Natural killer cell (primary cell): ENCODE measurements around the gene PPP1R14C. TPM values are rescaled to one million over a fixed set of nuclear protein-coding genes. Genes with fewer than 3 reads are reported as not detected.

Source experiments
- ATAC-seq, 3 donors: fragments of 150-1000 bp in 2 of 3; fragments of 200-7000 bp in 1 of 3; cut with Tn5 transposase; 1 replicate in 1 of 3; 2 replicates in 2 of 3; pipeline ENCODE4 v1.10.0; 2021; ENCODE audit warnings: mild to moderate bottlenecking in 2 of 3, moderate library complexity in 2 of 3
- DNase-seq, 2 donors: peaks; one replicate each; pipeline versions ENCODE4 v3.0.0 to v3.0.0-alpha.2; 2013 to 2021; ENCODE audit warnings: mixed read lengths in 1 of 2
- H3K27ac ChIP-seq: one replicate; pipeline ENCODE4 v1.5.1; 2013; ENCODE audit warnings: mild to moderate bottlenecking, low read length
- H3K27me3 ChIP-seq: one replicate; pipeline ENCODE4 v1.6.1; 2013; ENCODE audit warnings: low read length; ENCODE audit not compliant: control insufficient read depth, insufficient read depth
- H3K36me3 ChIP-seq: one replicate; pipeline ENCODE4 v1.6.1; 2013; ENCODE audit warnings: low read length; ENCODE audit not compliant: control insufficient read depth, insufficient read depth
- H3K4me1 ChIP-seq: one replicate; pipeline ENCODE4 v1.6.1; 2013; ENCODE audit warnings: low read length; ENCODE audit not compliant: control insufficient read depth, insufficient read depth
- H3K4me3 ChIP-seq: one replicate; pipeline ENCODE4 v1.5.1; 2013; ENCODE audit warnings: low read length
- H3K9me3 ChIP-seq: one replicate; pipeline ENCODE4 v1.6.1; 2013; ENCODE audit warnings: low read length; ENCODE audit not compliant: control insufficient read depth, insufficient read depth
- H3K27ac Mint-ChIP-seq, 2 donors: one replicate each; pipeline ENCODE4 v1.8.0; 2022; ENCODE audit warnings: mild to moderate bottlenecking in 2 of 2, mixed read lengths in 2 of 2, moderate library complexity in 1 of 2
- H3K27me3 Mint-ChIP-seq, 2 donors: one replicate each; pipeline ENCODE4 v1.8.0; 2022; ENCODE audit warnings: low read depth in 2 of 2, mixed read lengths in 2 of 2
- H3K36me3 Mint-ChIP-seq: one replicate; pipeline ENCODE4 v1.8.0; 2022; ENCODE audit warnings: mixed read lengths
- H3K4me1 Mint-ChIP-seq, 2 donors: one replicate each; pipeline ENCODE4 v1.8.0; 2022; ENCODE audit warnings: mixed read lengths in 2 of 2
- H3K4me3 Mint-ChIP-seq: one replicate; pipeline ENCODE4 v1.8.0; 2022; ENCODE audit warnings: mild to moderate bottlenecking, moderate library complexity, mixed read lengths
- H3K9me3 Mint-ChIP-seq, 2 donors: one replicate each; pipeline ENCODE4 v1.8.0; 2022; ENCODE audit warnings: mixed read lengths in 2 of 2
- CTCF ChIP-seq: fragments of 200-600 bp; IDR thresholded peaks from one replicate; pipeline ENCODE4 v1.8.0; 2022; ENCODE audit warnings: antibody characterized with exemption
- WGBS: methylation state at CpG from one replicate; pipeline ENCODE4 v1.1.7; 2013; ENCODE audit warnings: missing lambda C conversion rate; ENCODE audit not compliant: insufficient coverage; 5-methylcytosine and 5-hydroxymethylcytosine counted together
- intact Hi-C: fragments of 100-400 bp; cut with micrococcal nuclease; formaldehyde crosslinking; loops from one replicate; pipeline ENCODE4 v1.14.2; 2022
- total RNA-seq, 4 donors: library from RNA; stranded (reverse); fragments of 120-200 nt in 1 of 4; gene quantifications; one replicate each; pipeline versions ENCODE4 v1.2.3 to v1.2.4, GENCODE V29; 2013 to 2022

PPP1R14C gene
- total RNA-seq, 3 donors from 2014 or later (not counting 1 experiment from before 2014, with no cell fraction given): not detected

GRCh38 chr6:150236114-150236513 is 93.3 kb downstream of the PPP1R14C start:
- H3K27me3 Mint-ChIP-seq: peaks cover 7 to 11% of the 10 kb centered on the region in 2 donors
- Histone ChIP-seq H3K4me1 (peaks cover 12% of the 10 kb centered on the region), H3K27ac (no peak overlapping the region), H3K9me3 (no peaks in the 10 kb centered on the region), H3K36me3 (no peaks in the 10 kb centered on the region), H3K27me3 (no peaks in the 10 kb centered on the region), H3K4me3 (no peak overlapping the region)
- 94% methylated on average over 8 of the region's 8 CpGs for WGBS
- H3K4me1 Mint-ChIP-seq: peaks cover 9% of the 10 kb centered on the region in 2 donors
- ATAC-seq (no peak), DNase-seq (no peak)
- intact Hi-C loops: no loop called here
- H3K27ac Mint-ChIP-seq: no peak overlapping the region
- no peaks in the 10 kb centered on the region for H3K9me3 Mint-ChIP-seq
- no peak for TF ChIP-seq CTCF
- no peak overlapping the region for H3K4me3 Mint-ChIP-seq
- H3K36me3 Mint-ChIP-seq: no peaks in the 10 kb centered on the region

GRCh38 chr6:150236544-150236943 is 93.7 kb downstream of the PPP1R14C start:
- Histone ChIP-seq H3K9me3 (no peaks in the 10 kb centered on the region), H3K36me3 (no peaks in the 10 kb centered on the region), H3K27me3 (no peaks in the 10 kb centered on the region), H3K27ac (no peak overlapping the region), H3K4me1 (peaks cover 12% of the 10 kb centered on the region), H3K4me3 (no peak overlapping the region)
- intact Hi-C loops: no loop called here
- no peaks in the 10 kb centered on the region for H3K36me3 Mint-ChIP-seq
- H3K4me3 Mint-ChIP-seq: no peak overlapping the region
- H3K27ac Mint-ChIP-seq: no peak overlapping the region
- no peaks in the 10 kb centered on the region for H3K9me3 Mint-ChIP-seq
- H3K4me1 Mint-ChIP-seq: peaks cover 9% of the 10 kb centered on the region in 2 donors
- 88% methylated on average over 9 of the region's 9 CpGs for WGBS
- TF ChIP-seq CTCF: no peak
- no peak for DNase-seq
- H3K27me3 Mint-ChIP-seq: peaks cover 7 to 8% of the 10 kb centered on the region in 2 donors
- no peak for ATAC-seq

DNA sequence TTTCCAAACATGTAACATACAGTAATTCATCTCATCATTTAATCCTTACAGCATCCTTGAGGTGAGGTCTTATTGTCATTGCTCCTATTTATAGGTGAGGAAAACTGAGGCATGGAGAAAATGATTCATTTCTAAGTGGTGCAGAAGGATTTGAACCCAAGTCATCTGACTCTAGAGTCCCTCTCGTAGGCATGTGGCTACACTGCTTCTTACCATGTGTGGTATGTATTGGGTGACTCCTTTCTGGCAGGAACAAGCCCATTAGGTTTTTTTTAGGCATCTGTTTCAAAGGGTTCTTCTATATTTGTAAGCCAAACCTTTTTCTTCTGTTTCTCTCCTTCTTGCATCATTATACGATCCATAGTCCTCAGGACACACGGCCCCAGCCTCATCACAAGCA is 94.8 kb downstream of the PPP1R14C start:
- 98% methylated on average over 3 of the region's 3 CpGs for WGBS
- no peaks in the 10 kb centered on the region for H3K36me3 ChIP-seq
- Mint-ChIP-seq H3K9me3 (no peaks in the 10 kb centered on the region), H3K4me3 (no peak overlapping the region), H3K27me3 (peaks cover 7 to 8% of the 10 kb centered on the region in 2 donors), H3K27ac (no peak overlapping the region), H3K4me1 (peaks cover 5 to 9% of the 10 kb centered on the region in 2 donors), H3K36me3 (no peaks in the 10 kb centered on the region)
- H3K4me1 ChIP-seq: peaks cover 12% of the 10 kb centered on the region
- H3K27ac ChIP-seq: no peak overlapping the region
- no peak for TF ChIP-seq CTCF
- H3K4me3 ChIP-seq: no peak overlapping the region
- H3K27me3 ChIP-seq: no peaks in the 10 kb centered on the region
- no peaks in the 10 kb centered on the region for H3K9me3 ChIP-seq
- DNase-seq: no peak
- no peak for ATAC-seq
- intact Hi-C loops: no loop called here

GRCh38 chr6:150238336-150238741 is 95.5 kb downstream of the PPP1R14C start:
- DNase-seq (no peak), ATAC-seq (no peak)
- no peak overlapping the region for H3K27ac Mint-ChIP-seq
- intact Hi-C loops: no loop called here
- H3K36me3 Mint-ChIP-seq: no peaks in the 10 kb centered on the region
- Histone ChIP-seq H3K4me1 (peaks cover 12% of the 10 kb centered on the region), H3K27me3 (no peaks in the 10 kb centered on the region), H3K36me3 (no peaks in the 10 kb centered on the region), H3K27ac (no peak overlapping the region), H3K9me3 (no peaks in the 10 kb centered on the region), H3K4me3 (no peak overlapping the region)
- H3K4me3 Mint-ChIP-seq: no peak overlapping the region
- peaks cover 7 to 8% of the 10 kb centered on the region in 2 donors for H3K27me3 Mint-ChIP-seq
- 72% methylated on average over 5 of the region's 5 CpGs for WGBS
- no peaks in the 10 kb centered on the region for H3K9me3 Mint-ChIP-seq
- peaks cover 4 to 9% of the 10 kb centered on the region in 2 donors for H3K4me1 Mint-ChIP-seq
- no peak for TF ChIP-seq CTCF
